Cerebellar cortex (tissue), 1 donor: ENCODE data around the gene TCTN3.
"Not testable (repeated sequence)": the region's sequence is repeated elsewhere in the genome, so short reads cannot be mapped to it uniquely, and the experiment has no call there.

ENCODE experiments used
- DNase-seq: peaks from one replicate; pipeline ENCODE4 v3.0.0-alpha.2; 2015; ENCODE audit warnings: low spot score

Gene TCTN3

GRCh38 chr10:95693668-95694534, at the start of gene TCTN3:
Gene TCTN3 (minus strand): TSS chr10:95693927. CDS start chr10:95693899, 28 bp downstream.
- DNase-seq = peak; percentile 100

- DNase-seq = no peak
Observed at GRCh38 chr10:95742962-95743535, 49.3 kb upstream of the TCTN3 start.

GRCh38 chr10:95742485-95742884, 48.8 kb upstream of the TCTN3 start:
- no peak for DNase-seq

DNA sequence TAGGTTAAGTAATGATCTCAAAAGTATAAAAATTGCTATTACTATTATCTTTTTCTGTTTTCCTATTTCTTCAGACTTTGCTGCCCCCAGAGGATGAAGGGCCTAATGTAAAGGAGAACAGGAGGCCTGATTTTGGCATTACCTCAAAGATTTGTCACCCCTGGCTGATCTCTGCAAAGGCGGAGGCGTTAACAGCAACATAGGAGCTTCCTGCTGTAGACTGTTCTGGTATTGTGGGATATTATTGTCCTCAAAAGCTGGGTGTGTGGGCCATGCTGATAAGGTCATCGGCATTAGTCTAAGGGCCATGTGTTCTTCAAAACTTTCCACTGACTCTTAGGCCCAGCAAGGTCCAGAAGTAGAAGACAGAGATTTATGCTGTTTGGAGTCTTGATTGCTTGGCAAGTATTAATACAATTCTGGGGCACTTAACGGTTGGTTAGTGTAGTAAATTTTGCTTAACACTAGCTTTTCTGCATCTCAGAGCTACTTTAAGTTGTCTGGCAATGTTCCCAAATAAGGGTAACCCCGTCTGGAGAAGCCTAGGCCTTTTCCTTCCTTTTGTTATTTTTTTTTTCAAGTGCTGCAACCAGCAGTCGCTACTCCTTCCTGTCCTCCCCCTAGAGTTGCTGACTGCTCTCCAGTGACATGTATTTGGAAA, 48.2 kb upstream of the TCTN3 start:
- no peak for DNase-seq

GRCh38 chr10:95739056-95739455, 45.3 kb upstream of the TCTN3 start:
- no peak for DNase-seq

DNA sequence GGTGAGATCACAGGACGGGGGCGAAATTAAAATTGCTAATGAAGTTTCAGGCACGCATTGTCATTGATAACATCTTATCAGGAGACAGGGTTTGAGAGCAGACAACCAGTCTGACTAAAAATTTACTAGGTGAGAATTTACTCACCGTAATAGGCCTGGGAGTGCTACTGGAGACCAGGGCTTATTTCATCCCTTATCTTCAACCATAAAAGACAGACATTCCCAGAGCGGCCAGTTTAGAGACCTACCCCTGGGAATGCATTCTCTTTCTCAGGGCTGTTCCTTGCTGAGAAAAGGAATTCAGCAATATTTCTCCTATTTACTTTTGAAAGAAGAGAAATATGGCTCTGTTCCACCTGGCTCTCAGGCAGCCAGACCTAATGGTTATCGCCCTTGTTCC, 39.2 kb upstream of the TCTN3 start:
- not testable (repeated sequence) for DNase-seq

DNA sequence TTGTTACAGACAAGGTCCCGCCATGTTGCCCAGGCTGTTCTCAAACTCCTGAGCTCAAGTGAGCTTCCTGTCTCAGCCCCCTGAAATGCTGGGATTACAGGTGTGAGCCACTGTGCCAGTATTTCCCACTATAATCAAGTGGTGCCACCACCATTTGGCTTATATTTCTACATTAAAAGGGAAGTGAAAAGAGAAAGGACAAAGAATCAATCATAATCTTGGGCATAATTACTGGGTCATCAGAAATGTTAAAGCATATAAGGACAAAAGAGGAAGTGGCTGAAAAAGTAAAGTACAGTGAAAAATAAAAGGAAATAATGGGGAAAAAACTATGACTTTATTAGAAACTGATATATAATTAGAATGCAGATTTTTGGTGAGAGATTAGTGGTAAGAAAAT, 36.5 kb upstream of the TCTN3 start:
- DNase-seq = no peak

GRCh38 chr10:95729323-95730055, 35.8 kb upstream of the TCTN3 start:
- no peak for DNase-seq

GRCh38 chr10:95728526-95728925, 34.8 kb upstream of the TCTN3 start:
- no peak for DNase-seq

- not testable (repeated sequence) for DNase-seq
Observed at GRCh38 chr10:95722496-95722895, 28.8 kb upstream of the TCTN3 start.

DNA sequence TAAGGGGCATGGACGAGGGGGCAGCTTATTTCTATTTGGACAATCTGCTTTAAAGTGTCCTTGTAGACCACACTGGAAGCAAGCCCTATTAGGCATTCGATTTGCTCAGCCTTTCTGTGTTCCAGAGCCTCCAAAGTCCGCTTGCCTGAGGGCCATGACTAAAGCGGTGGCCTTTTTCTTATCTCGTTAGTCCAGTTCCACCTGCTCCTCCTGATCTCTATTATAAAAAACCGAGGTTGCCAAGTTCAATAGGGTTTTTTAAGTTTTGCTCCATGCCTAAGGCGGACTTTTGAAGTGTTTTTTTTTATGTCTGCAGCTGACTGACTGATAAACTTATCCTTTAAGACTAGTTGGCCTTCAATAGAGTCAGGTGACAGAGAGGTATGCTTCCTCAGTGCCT, 27.0 kb upstream of the TCTN3 start:
- not testable (repeated sequence) for DNase-seq

DNA sequence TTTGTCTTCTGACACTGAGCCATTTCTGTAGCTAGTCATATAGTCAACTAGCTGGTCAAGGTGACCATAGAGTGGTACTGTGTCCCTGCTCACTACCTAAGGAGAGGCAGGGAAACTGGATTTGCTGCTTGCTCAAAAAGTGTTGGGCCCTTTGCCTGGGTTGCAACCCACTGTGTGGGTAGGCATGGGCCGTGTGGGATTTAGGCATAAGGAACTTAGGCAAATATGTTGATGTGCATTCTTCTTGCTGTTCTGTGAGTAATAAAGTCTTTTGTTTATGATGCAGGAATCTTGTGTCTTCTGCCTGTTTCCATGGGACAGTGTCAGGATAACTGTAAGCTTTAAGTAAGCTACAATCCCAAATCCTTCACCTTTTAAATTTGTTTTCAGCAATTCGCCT, 23.1 kb upstream of the TCTN3 start:
- no peak for DNase-seq

DNA sequence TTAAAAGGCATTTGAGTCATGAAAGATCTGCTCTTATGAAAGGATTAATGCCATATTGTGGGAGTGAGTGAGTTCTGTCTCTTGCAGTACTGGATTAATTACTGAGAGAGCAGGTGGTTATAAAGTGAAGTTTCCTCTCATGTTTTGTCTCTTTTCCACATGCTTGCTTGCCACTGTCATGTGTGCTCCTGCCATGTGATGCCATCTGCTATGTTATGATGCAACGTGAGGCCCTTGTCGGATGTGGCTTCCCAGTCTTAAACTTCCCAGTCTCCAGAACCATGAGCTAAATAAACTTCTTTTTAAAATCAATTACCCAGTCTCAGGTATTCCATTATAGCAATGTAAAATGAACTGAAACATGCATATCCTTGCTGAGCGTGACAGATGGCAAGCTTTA, 22.7 kb upstream of the TCTN3 start:
- DNase-seq = peak; percentile 8

- no peak for DNase-seq
Observed at GRCh38 chr10:95711492-95711891, 17.8 kb upstream of the TCTN3 start.

- DNase-seq = no peak
Observed at GRCh38 chr10:95706990-95707389, 13.3 kb upstream of the TCTN3 start.

GRCh38 chr10:95706573-95706972, 12.8 kb upstream of the TCTN3 start:
- no peak for DNase-seq

- DNase-seq = no peak
Observed at GRCh38 chr10:95698415-95698814, 4.7 kb upstream of the TCTN3 start.

GRCh38 chr10:95697429-95697828, 3.7 kb upstream of the TCTN3 start:
- DNase-seq = no peak

DNA sequence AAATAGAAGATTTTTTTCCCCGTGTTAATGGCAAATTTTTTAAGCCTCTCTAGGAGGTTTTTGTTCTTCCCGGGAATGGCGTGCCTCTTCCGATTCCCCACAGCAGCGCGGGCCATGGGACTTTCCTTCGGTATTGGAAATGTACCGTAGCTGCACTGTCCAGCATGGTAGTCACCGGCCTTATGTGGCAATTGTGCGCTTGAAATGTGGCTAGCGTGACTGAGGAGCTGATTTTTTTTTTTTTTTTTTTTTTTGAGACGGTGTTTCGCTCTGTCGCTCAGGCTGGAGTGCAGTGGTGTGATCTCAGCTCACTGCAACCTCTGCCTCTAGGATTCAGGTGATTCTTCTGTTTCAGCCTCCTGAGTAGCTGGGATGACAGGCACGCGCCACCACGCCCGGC, 938 bp upstream of the TCTN3 start:
- no peak for DNase-seq

GRCh38 chr10:95693071-95693667, 558 bp downstream of the TCTN3 start:
- peak; percentile 1 for DNase-seq

DNA sequence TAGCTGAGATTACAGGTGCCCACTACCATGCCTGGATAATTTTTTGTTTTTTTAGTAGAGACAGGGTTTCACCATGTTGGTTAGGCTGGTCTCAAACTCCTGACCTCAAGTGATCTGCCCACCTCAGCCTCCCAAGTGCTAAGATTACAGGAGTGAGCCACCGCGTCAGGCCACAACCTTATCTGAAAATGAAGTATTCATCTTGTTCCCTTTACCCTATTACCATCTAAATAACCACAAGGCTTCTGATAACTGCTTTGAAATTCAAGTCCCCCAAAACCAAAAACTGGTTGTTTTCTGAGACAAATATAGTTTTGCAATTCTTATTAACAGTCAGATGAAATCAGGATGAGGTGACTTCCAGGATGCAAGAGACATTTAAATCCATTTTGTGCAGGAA, 2.4 kb downstream of the TCTN3 start:
- DNase-seq = no peak

DNA sequence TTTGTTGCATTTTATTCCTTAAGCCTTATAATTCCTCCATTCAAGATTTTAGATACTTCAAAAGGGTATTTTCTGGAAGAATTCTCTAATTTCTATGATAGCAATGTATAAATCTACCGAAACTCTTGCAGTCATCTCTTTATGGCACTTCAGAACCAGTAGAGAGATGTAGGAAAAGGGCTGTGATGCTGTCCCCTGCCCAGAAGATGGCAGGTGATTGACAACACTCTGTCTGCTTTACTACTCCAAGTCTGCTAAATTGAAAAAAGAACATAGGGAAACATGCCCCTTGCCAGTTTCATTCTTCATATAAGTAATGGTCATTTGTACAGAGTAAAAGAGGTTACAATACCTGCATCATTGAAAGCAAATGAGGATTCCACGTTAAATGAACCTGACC, 5.1 kb downstream of the TCTN3 start:
- no peak for DNase-seq
